C4-2B (cell line): ENCODE measurements around the gene MOV10L1.

ENCODE experiments used
- ZFX ChIP-seq: fragments of 450-650 bp; IDR thresholded peaks from 2 replicates; pipeline ENCODE4 v1.6.1; 2017
- TF ChIP-seq, protein P1 (sequence below): fragments of 450-650 bp; conservative IDR thresholded peaks from 2 replicates; pipeline ENCODE4 v1.5.1; 2017; ENCODE audit warnings: mild to moderate bottlenecking

- TF ChIP-seq, protein P1, sequence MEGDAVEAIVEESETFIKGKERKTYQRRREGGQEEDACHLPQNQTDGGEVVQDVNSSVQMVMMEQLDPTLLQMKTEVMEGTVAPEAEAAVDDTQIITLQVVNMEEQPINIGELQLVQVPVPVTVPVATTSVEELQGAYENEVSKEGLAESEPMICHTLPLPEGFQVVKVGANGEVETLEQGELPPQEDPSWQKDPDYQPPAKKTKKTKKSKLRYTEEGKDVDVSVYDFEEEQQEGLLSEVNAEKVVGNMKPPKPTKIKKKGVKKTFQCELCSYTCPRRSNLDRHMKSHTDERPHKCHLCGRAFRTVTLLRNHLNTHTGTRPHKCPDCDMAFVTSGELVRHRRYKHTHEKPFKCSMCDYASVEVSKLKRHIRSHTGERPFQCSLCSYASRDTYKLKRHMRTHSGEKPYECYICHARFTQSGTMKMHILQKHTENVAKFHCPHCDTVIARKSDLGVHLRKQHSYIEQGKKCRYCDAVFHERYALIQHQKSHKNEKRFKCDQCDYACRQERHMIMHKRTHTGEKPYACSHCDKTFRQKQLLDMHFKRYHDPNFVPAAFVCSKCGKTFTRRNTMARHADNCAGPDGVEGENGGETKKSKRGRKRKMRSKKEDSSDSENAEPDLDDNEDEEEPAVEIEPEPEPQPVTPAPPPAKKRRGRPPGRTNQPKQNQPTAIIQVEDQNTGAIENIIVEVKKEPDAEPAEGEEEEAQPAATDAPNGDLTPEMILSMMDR, result no peak
- no peak for TF ChIP-seq ZFX
Measured at GRCh38 chr22:50160947-50161346, 71.1 kb downstream of the MOV10L1 start.
